ENCODE results near the gene EIPR1.
A peak's percentile ranks its signal among the peaks of the same experiment; 100 is the strongest.
"Not testable (repeated sequence)": the region's sequence is repeated elsewhere in the genome, so short reads cannot be mapped to it uniquely, and the experiment has no call there.

Gene EIPR1

GRCh38 chr2:3399829-3400228 is 22.2 kb upstream of the EIPR1 start:
- DNase-seq, result no peak

- no peak for DNase-seq
Measured at GRCh38 chr2:3399381-3399780, 21.8 kb upstream of the EIPR1 start.

- DNase-seq, result no peak
Measured at GRCh38 chr2:3398857-3399256, 21.2 kb upstream of the EIPR1 start.

GRCh38 chr2:3396920-3397559 is 19.4 kb upstream of the EIPR1 start:
- no peak for DNase-seq

GRCh38 chr2:3392216-3392615 is 14.6 kb upstream of the EIPR1 start:
- DNase-seq, result no peak

- DNase-seq, result no peak
Measured at GRCh38 chr2:3390041-3390440, 12.4 kb upstream of the EIPR1 start.

GRCh38 chr2:3389193-3389592 is 11.6 kb upstream of the EIPR1 start:
- no peak for DNase-seq

GRCh38 chr2:3388412-3388738 is 10.8 kb upstream of the EIPR1 start:
- DNase-seq, result no peak

GRCh38 chr2:3387644-3388411 is 10.2 kb upstream of the EIPR1 start:
- DNase-seq, result no peak

- no peak for DNase-seq
Measured at GRCh38 chr2:3387011-3387410, 9.4 kb upstream of the EIPR1 start.

GRCh38 chr2:3386448-3386958 is 8.9 kb upstream of the EIPR1 start:
- no peak for DNase-seq

GRCh38 chr2:3379647-3380534 is 2.3 kb upstream of the EIPR1 start, which contains the start of gene TRAPPC12:
TSS of gene TRAPPC12 (plus strand) at chr2:3379694. CDS start at chr2:3387624, 7,930 bp downstream.
- peak; percentile 97 for DNase-seq

GRCh38 chr2:3379339-3379646 is 1.7 kb upstream of the EIPR1 start:
- no peak for DNase-seq

- DNase-seq, result peak; percentile 55
Measured at GRCh38 chr2:3377279-3377611, 373 bp downstream of the EIPR1 start.

- no peak for DNase-seq
Measured at GRCh38 chr2:3376821-3377220, 797 bp downstream of the EIPR1 start.

GRCh38 chr2:3369340-3370181 is 8.1 kb downstream of the EIPR1 start:
- DNase-seq, result not testable (repeated sequence)

- no peak for DNase-seq
Measured at GRCh38 chr2:3368261-3368722, 9.3 kb downstream of the EIPR1 start.

GRCh38 chr2:3365219-3365618 is 12.4 kb downstream of the EIPR1 start:
- no peak for DNase-seq

GRCh38 chr2:3361518-3362389 is 15.9 kb downstream of the EIPR1 start:
- no peak for DNase-seq

- no peak for DNase-seq
Measured at GRCh38 chr2:3357926-3358325, 19.7 kb downstream of the EIPR1 start.

GRCh38 chr2:3357446-3357845 is 20.2 kb downstream of the EIPR1 start:
- DNase-seq, result not testable (repeated sequence)

GRCh38 chr2:3356799-3357198 is 20.8 kb downstream of the EIPR1 start:
- no peak for DNase-seq

Data from NCI-H345 (cell line).